Aorta (tissue), 5 donors: ENCODE data around the gene GPR68. TPM values are rescaled to one million over a fixed set of nuclear protein-coding genes. Genes with fewer than 3 reads are reported as not detected.

ENCODE experiments used
- ATAC-seq: fragments of 200-7000 bp; cut with Tn5 transposase; one replicate; pipeline ENCODE4 v1.9.1; 2022; ENCODE audit warnings: moderate library complexity; ENCODE audit not compliant: low FRiP score
- DNase-seq, 2 donors: peaks; one replicate each; pipeline ENCODE4 v3.0.0-alpha.2; 2020
- H3K27ac ChIP-seq, 2 donors: one replicate each; pipeline ENCODE4 v1.5.1; 2013; ENCODE audit warnings: low read length in 2 of 2, mild to moderate bottlenecking in 2 of 2, moderate library complexity in 2 of 2, control low read depth in 1 of 2, inconsistent platforms in 1 of 2, low read depth in 1 of 2
- H3K27me3 ChIP-seq, 2 donors: one replicate each; pipeline ENCODE4 v1.6.1; 2013; ENCODE audit warnings: control low read depth in 1 of 2, low read length in 1 of 2, mild to moderate bottlenecking in 1 of 2, moderate library complexity in 1 of 2; ENCODE audit not compliant: insufficient read depth in 2 of 2, control insufficient read depth in 1 of 2
- H3K36me3 ChIP-seq, 2 donors: one replicate each; pipeline ENCODE4 v1.6.1; 2013; ENCODE audit warnings: control low read depth in 1 of 2, low read length in 1 of 2, mild to moderate bottlenecking in 1 of 2; ENCODE audit not compliant: insufficient read depth in 2 of 2, control insufficient read depth in 1 of 2
- H3K4me1 ChIP-seq, 2 donors: one replicate each; pipeline ENCODE4 v1.6.1; 2013; ENCODE audit warnings: low read length in 2 of 2, control low read depth in 1 of 2, mild to moderate bottlenecking in 1 of 2, moderate library complexity in 1 of 2; ENCODE audit not compliant: insufficient read depth in 2 of 2, control insufficient read depth in 1 of 2
- H3K4me3 ChIP-seq, 2 donors: one replicate each; pipeline ENCODE4 v1.5.1; 2013; ENCODE audit warnings: low read length in 2 of 2, control low read depth in 1 of 2, mild to moderate bottlenecking in 1 of 2
- H3K9me3 ChIP-seq: one replicate; pipeline ENCODE4 v1.6.1; 2013; ENCODE audit warnings: mild to moderate bottlenecking, low read length; ENCODE audit not compliant: control insufficient read depth
- WGBS, 2 donors: extraction: QIAGEN DNeasy Blood & Tissue Kit; methylation state at CpG; one replicate each; pipeline ENCODE4 v1.1.7; 2013; 5-methylcytosine and 5-hydroxymethylcytosine counted together
- intact Hi-C, 2 donors: fragments of 100-400 bp; cut with DNase I; formaldehyde crosslinking; loops; one replicate each; pipeline versions ENCODE4 v1.14.2 to v1.15.0; 2022
- polyA plus RNA-seq, 2 donors: library from polyadenylated mRNA; stranded (reverse); fragments of 200-250 nt; gene quantifications; one replicate each; pipeline ENCODE4 v1.2.3, GENCODE V29; 2013
- total RNA-seq, 2 donors: library from RNA; stranded (reverse); fragmentation: NEBNext Ultra II Directional; extraction: Animal tissue kit (Norgen Biotek cat#: 25700); gene quantifications; one replicate each; pipeline ENCODE4 v1.2.1, GENCODE V29; 2021
- donor health status: healthy with polysubstance abuse.
- donor health status: Bipolar disorder and iron deficiency.
- donor health status: DM: no; HTN: no; CAD: no.
- donor health status: DM: no; HTN: no; CAD: no.
- donor health status: DM: yes; HTN: yes; CAD: no.

GPR68 gene
- total and polyA plus RNA-seq, 4 donors = 0.10 to 6.3 (median 0.84) TPM; not detected in 1

DNA sequence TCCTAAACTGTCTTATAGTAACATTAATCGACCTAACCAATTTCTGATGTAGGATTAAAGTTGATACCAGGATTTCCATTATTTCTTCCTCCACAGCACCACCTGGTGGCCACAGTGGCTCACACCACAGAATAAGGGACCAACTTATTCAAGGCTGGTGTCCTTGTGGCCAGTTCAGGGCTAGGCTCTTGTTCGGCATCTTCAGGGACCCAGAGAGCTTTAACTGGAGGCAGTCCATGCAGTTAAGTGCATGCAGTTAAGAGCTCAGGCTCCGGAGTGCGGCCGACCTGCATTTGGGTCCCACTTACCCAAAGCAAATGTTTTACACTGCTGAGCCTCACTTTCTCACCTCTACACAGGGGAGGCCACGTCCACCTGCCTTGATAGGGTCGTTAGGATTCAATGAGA lies 42.0 kb upstream of the GPR68 start:
- peak; percentile 70 for ATAC-seq
- Histone ChIP-seq H3K4me3 (no peak overlapping the region), H3K27me3 (no peaks in the 10 kb centered on the region), H3K9me3 (no peaks in the 10 kb centered on the region), H3K4me1 (no peaks in the 10 kb centered on the region), H3K36me3 (no peaks in the 10 kb centered on the region), H3K27ac (no peak overlapping the region)
- peak; percentile 78 to 91 for DNase-seq
- intact Hi-C loops = loop anchor here (2.0 to 5.0 kb wide), 3 partner anchors 109 to 384 kb away; no protein-coding TSS in a partner anchor
- 35 to 37% methylated on average over 7 of the region's 7 CpGs for WGBS, 2 donors

DNA sequence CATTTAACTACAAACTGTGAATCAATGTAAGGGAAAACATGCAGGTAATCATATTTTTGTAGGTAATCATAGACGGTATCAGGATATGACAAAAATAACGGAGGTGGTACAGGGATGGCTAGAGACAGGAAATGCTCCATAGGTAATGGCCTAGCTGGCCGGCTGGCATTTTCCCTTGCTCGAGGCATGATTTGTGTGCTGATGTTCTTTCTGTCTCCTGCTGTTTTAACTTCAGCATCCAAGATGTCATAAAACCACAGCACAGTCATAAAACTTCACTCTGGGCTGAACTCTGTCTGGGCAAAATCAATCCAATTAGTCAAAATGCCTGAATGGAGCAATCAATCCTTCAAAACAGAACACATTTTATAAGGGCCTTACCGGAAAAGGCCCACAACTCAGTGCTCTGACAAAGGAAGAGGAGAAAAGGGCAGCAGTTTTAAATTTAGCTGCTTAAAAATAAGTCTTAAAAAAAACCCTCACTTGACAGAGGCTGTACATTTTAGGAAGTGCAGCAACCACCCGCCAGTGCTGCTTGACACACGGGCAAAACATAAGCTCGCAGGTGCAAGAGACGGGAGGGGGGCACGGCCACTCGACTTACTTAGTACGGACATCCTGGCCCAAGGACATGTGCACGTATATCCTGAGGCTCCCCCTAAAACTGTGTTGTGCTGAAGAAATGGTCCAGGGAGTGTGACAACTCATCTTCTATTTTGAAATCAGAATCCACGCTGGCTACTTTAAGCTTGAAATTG lies 40.5 kb upstream of the GPR68 start:
- DNase-seq (no peak), ATAC-seq (no peak)
- no peaks in the 10 kb centered on the region for H3K36me3 ChIP-seq
- H3K4me3 ChIP-seq = no peak overlapping the region
- intact Hi-C loops = loop anchor here (1.0 to 5.0 kb wide), 2 partner anchors 108 kb away; no protein-coding TSS in a partner anchor
- no peaks in the 10 kb centered on the region for H3K9me3 ChIP-seq
- H3K27me3 ChIP-seq = no peaks in the 10 kb centered on the region
- 62 to 63% methylated on average over 14 of the region's 14 CpGs for WGBS, 2 donors
- H3K27ac ChIP-seq = no peak overlapping the region
- no peaks in the 10 kb centered on the region for H3K4me1 ChIP-seq

DNA sequence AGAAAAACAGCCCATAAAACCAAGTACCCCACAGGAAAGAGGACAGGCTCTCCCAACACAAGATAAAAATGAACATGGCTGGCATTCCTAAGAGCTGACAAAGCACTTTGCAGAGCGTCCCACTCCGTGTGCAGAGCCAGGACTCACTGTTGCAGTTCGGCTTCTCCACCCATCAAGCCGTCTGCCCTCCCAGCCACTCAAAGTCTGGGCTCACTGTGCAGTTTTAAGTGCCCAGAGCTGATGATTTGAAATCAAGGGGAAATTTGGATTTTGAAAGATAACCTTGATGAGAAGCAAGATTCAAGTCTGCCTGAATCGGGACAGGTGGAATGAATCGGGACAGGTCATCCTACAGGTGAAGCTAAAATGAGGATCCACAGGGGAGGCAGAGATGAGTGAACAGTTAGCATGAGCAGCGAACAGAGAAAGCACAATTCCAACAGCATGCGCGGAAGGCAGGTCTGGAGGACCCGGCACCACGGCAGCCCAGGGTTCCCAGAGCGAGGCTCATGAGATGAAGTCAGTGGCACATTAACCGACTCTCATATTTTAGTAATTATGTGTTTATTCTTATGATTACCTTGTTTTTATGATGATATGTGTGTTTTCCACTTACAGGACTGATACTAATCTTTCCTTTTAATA lies 39.8 kb upstream of the GPR68 start:
- no peak overlapping the region for H3K27ac ChIP-seq
- H3K4me3 ChIP-seq = no peak overlapping the region
- ATAC-seq (no peak), DNase-seq (no peak)
- H3K4me1 ChIP-seq = no peaks in the 10 kb centered on the region
- no peaks in the 10 kb centered on the region for H3K9me3 ChIP-seq
- no peaks in the 10 kb centered on the region for H3K36me3 ChIP-seq
- intact Hi-C loops = no loop called here
- 62 to 65% methylated on average over 13 of the region's 13 CpGs for WGBS, 2 donors
- no peaks in the 10 kb centered on the region for H3K27me3 ChIP-seq

DNA sequence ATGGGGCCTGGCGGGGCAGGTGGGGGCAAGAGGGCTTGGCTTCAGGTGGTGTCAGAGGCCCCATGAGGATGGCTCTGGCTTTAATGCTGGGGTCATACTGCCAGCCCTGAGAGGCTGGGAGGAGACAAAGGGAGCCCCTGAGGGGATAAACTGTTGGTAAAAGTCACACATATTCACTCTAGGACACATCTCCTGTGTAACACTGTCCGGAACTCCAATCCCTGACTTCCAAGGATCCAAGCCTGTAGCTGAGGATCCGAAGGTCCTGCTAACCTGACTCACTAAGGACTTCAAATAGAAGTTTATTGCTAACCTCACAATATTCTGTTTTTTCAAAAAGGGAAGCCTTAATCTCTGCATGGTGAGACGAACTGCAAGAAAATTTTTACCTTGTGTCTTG lies 39.2 kb upstream of the GPR68 start:
- ATAC-seq (no peak), DNase-seq (no peak)
- H3K27me3 ChIP-seq = no peaks in the 10 kb centered on the region
- no peak overlapping the region for H3K27ac ChIP-seq
- 85 to 86% methylated on average over 4 of the region's 4 CpGs for WGBS, 2 donors
- no peaks in the 10 kb centered on the region for H3K36me3 ChIP-seq
- no peak overlapping the region for H3K4me3 ChIP-seq
- no peaks in the 10 kb centered on the region for H3K9me3 ChIP-seq
- intact Hi-C loops = no loop called here
- H3K4me1 ChIP-seq = no peaks in the 10 kb centered on the region

DNA sequence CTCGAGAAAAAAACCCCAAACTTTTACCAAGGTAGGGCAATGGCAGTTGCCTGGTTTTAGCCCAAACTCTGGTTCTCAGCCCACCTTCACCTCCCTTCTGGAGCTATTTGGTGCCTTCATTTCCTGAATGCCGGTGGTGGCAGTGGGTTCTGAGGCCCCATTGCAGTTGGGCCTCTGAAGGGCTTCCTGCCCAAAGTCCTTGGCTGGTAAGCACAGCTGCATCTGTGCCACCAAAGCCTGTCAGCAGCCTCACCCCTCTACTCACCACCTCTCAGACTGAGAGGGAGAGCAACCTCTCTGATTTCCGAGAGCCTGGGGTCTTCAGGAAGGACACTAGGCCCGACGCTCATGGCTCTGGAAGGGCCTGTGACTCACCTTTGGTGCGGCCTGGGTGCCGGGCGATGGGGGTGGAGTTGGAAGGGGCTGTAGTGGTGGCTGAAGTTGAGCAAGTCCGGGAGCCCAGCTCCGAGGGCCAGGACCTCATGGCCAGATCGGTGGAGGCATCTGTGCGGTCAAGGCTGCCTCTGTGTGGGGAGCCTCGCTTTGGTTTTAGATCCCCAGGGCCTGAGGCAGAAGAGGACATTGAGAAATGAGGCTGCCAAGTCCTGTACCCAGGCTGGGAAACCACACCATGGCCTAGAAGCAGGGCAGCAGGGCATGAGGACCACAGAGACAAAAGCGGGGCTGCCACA lies 38.6 kb upstream of the GPR68 start:
- H3K27ac ChIP-seq = no peak overlapping the region
- no peak overlapping the region for H3K4me3 ChIP-seq
- 93 to 96% methylated on average over 14 of the region's 14 CpGs for WGBS, 2 donors
- DNase-seq (no peak), ATAC-seq (no peak)
- no peaks in the 10 kb centered on the region for H3K9me3 ChIP-seq
- intact Hi-C loops = no loop called here
- no peaks in the 10 kb centered on the region for H3K4me1 ChIP-seq
- H3K36me3 ChIP-seq = no peaks in the 10 kb centered on the region
- H3K27me3 ChIP-seq = no peaks in the 10 kb centered on the region

DNA sequence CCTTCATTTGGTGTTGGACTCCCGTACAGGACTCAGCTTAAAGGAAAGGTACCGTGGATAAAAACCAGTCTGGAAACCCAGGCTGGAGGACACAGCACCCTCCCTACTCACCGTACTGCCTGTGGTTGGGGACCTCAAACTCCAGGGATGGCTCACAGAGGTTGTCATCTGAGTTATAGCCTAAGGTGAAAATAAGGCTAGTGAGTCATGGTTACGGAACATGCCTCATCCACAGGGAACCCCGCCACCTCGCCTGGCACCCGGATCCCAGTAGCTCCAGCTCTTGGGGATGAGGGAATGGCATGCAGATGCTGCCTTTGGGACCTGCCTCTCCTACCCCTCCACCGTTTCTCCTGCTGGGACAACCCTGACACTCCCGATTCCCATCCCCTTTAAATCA lies 36.8 kb upstream of the GPR68 start:
- H3K36me3 ChIP-seq = no peaks in the 10 kb centered on the region
- no peak overlapping the region for H3K27ac ChIP-seq
- H3K4me3 ChIP-seq = no peak overlapping the region
- WGBS, 2 donors = 97 to 99% methylated on average over 9 of the region's 9 CpGs
- DNase-seq (peak; percentile 3 to 42), ATAC-seq (no peak)
- no peaks in the 10 kb centered on the region for H3K27me3 ChIP-seq
- intact Hi-C loops = no loop called here
- no peaks in the 10 kb centered on the region for H3K4me1 ChIP-seq
- no peaks in the 10 kb centered on the region for H3K9me3 ChIP-seq

DNA sequence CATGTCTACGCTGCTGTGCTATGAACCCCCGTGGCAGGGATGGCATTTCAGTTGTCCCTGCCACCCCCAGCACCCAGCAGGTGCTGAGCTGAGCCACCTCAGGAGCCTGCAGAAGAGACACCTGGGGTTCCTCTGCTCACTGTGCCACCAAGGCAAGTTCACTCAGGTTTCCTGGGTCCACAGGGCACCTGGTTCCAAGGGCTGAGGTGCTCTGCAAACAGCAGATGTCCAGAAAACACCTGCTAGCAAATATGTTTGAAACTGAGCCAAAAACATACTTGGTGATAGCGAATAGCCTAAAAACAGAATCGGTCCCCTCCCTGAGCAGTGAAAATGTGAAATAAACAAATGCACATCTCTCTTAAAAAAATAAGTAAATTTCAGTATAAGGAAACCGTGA lies 35.6 kb upstream of the GPR68 start:
- ATAC-seq (no peak), DNase-seq (peak in 1 of 2 donors; percentile 11)
- no peaks in the 10 kb centered on the region for H3K27me3 ChIP-seq
- no peaks in the 10 kb centered on the region for H3K36me3 ChIP-seq
- no peak overlapping the region for H3K4me3 ChIP-seq
- H3K9me3 ChIP-seq = no peaks in the 10 kb centered on the region
- no peaks in the 10 kb centered on the region for H3K4me1 ChIP-seq
- no peak overlapping the region for H3K27ac ChIP-seq
- intact Hi-C loops = no loop called here
- WGBS, 2 donors = 92 to 93% methylated on average over 5 of the region's 5 CpGs

DNA sequence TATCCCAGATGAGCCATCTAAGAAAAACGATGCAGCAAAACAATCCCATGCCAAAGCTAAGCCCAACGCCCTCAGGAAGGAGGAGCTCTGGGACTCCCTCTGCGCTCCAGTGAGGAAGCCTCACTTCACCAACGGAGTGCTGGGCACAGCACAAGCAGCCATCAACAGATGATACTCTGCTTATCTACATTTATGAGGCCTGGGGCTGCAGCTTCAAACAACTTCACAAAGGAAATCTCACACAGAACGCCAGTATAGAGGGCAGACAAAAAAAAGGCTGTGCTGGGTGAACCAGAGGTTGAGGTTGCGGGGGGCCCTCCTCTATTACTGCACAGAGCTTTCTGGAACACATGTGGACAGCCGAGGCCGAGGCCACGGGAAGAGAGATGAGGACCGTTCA lies 34.9 kb upstream of the GPR68 start:
- WGBS, 2 donors = 95% methylated on average over 10 of the region's 10 CpGs
- Histone ChIP-seq H3K27me3 (no peaks in the 10 kb centered on the region), H3K4me3 (no peak overlapping the region), H3K27ac (no peak overlapping the region), H3K4me1 (no peaks in the 10 kb centered on the region), H3K9me3 (no peaks in the 10 kb centered on the region), H3K36me3 (no peaks in the 10 kb centered on the region)
- intact Hi-C loops = no loop called here
- no peak for DNase-seq
- no peak for ATAC-seq
